GM20000 (cell line): Measurements from ENCODE around the gene BPIFA1.

Source experiments
- DNase-seq: peaks from one replicate; pipeline ENCODE4 v3.0.0; 2012; ENCODE audit warnings: low spot score
- CTCF ChIP-seq: IDR thresholded peaks from 2 replicates; pipeline ENCODE4 v1.5.1; 2012; ENCODE audit warnings: mild to moderate bottlenecking, control low read depth; ENCODE audit errors: extremely low read depth, missing control alignments

BPIFA1 gene

GRCh38 chr20:33282196-33282934 is 46.6 kb downstream of the BPIFA1 start:
- no peak for DNase-seq
- no peak for TF ChIP-seq CTCF

GRCh38 chr20:33282991-33283555 is 47.3 kb downstream of the BPIFA1 start, which contains the start of gene BPIFB1:
BPIFB1 (plus strand) TSS chr20:33283214; CDS start chr20:33286074, 2,860 bp downstream.
- TF ChIP-seq CTCF: no peak
- no peak for DNase-seq

- DNase-seq: no peak
- TF ChIP-seq CTCF: no peak
These were observed 48.5 kb downstream of the BPIFA1 start for GRCh38 chr20:33284284-33284683.

- TF ChIP-seq CTCF: no peak
- DNase-seq: no peak
These were observed 49.1 kb downstream of the BPIFA1 start for GRCh38 chr20:33284937-33285336.

- no peak for TF ChIP-seq CTCF
These were observed 50.2 kb downstream of the BPIFA1 start for GRCh38 chr20:33285861-33286495.

GRCh38 chr20:33287884-33288283 is 52.1 kb downstream of the BPIFA1 start:
- TF ChIP-seq CTCF: no peak
- no peak for DNase-seq

More at GRCh38 chr20:33285861-33286495, 50.2 kb downstream of the BPIFA1 start:
- no peak for DNase-seq

- TF ChIP-seq CTCF: no peak
- no peak for DNase-seq
These were observed 55.1 kb downstream of the BPIFA1 start for GRCh38 chr20:33290852-33291251.
